Left ventricle myocardium inferior (tissue), 1 donor: ENCODE measurements around the gene MYH9. TPM values are rescaled to one million over a fixed set of nuclear protein-coding genes. Genes with fewer than 3 reads are reported as not detected.
A peak's percentile ranks its signal among the peaks of the same experiment; 100 is the strongest.

Experiments
- DNase-seq: peaks from one replicate; pipeline ENCODE4 v3.0.0-alpha.2; 2020
- H3K27ac ChIP-seq: fragments of 200-600 bp; replicated peaks from 2 replicates; pipeline ENCODE4 v1.8.0; 2021
- H3K27me3 ChIP-seq: fragments of 200-600 bp; 2 replicates; pipeline ENCODE4 v1.8.0; 2021; ENCODE audit warnings: low read depth
- H3K36me3 ChIP-seq: fragments of 200-600 bp; 2 replicates; pipeline ENCODE4 v1.8.0; 2021
- H3K4me1 ChIP-seq: fragments of 200-600 bp; 2 replicates; pipeline ENCODE4 v1.8.0; 2021
- H3K4me3 ChIP-seq: fragments of 200-600 bp; 2 replicates; pipeline ENCODE4 v1.8.0; 2021; ENCODE audit warnings: mild to moderate bottlenecking, moderate library complexity
- H3K9me3 ChIP-seq: fragments of 200-600 bp; replicated peaks from 2 replicates; pipeline ENCODE4 v1.8.0; 2021
- CTCF ChIP-seq: fragments of 200-600 bp; IDR thresholded peaks from 2 replicates; pipeline ENCODE4 v1.8.0; 2021; ENCODE audit warnings: antibody characterized with exemption, mild to moderate bottlenecking, borderline replicate concordance
- intact Hi-C: fragments of 100-400 bp; cut with micrococcal nuclease; formaldehyde crosslinking; loops from one replicate; pipeline ENCODE4 v1.11.0; 2022
- total RNA-seq: library from RNA; stranded (reverse); fragmentation: NEBNext Ultra II Directional; extraction: Animal tissue kit (Norgen Biotek cat#: 25700); gene quantifications from one replicate; pipeline ENCODE4 v1.2.1, GENCODE V29; 2021
- donor health status: DM: no; HTN: yes; CAD: no; lungs with severe emphysema.

The MYH9 gene
- total RNA-seq, 1 donor from 2014 or later, result 150 TPM

- Histone ChIP-seq H3K9me3 (no peaks in the 10 kb centered on the region), H3K36me3 (peaks cover 89% of the 10 kb centered on the region), H3K27ac (peak overlapping the region; percentile 100), H3K4me1 (peaks cover 89% of the 10 kb centered on the region), H3K27me3 (no peaks in the 10 kb centered on the region), H3K4me3 (peak overlapping the region; percentile 31)
- intact Hi-C loops, result loop anchor here (5.0 kb wide), 1 partner anchor 144 kb away; no protein-coding TSS in a partner anchor
- peak; percentile 73 for DNase-seq
- TF ChIP-seq CTCF, result peak; percentile 26
Measured at GRCh38 chr22:36323182-36323854, 64.4 kb downstream of the MYH9 start.

- DNase-seq, result no peak
- Histone ChIP-seq H3K27ac (peak overlapping the region; percentile 100), H3K4me3 (no peak overlapping the region), H3K9me3 (no peaks in the 10 kb centered on the region), H3K27me3 (no peaks in the 10 kb centered on the region), H3K36me3 (peaks cover 96% of the 10 kb centered on the region), H3K4me1 (peaks cover 81% of the 10 kb centered on the region)
- TF ChIP-seq CTCF, result no peak
- intact Hi-C loops, result loop anchor here (5.0 kb wide), 1 partner anchor 145 kb away; no protein-coding TSS in a partner anchor
Measured at GRCh38 chr22:36322602-36322915, 65.2 kb downstream of the MYH9 start.

- intact Hi-C loops, result loop anchor here (5.0 kb wide), 1 partner anchor 145 kb away; no protein-coding TSS in a partner anchor
- no peak for TF ChIP-seq CTCF
- peaks cover 97% of the 10 kb centered on the region for H3K36me3 ChIP-seq
- H3K27me3 ChIP-seq, result no peaks in the 10 kb centered on the region
- peaks cover 75% of the 10 kb centered on the region for H3K4me1 ChIP-seq
- no peak overlapping the region for H3K4me3 ChIP-seq
- peak overlapping the region; percentile 100 for H3K27ac ChIP-seq
- H3K9me3 ChIP-seq, result no peaks in the 10 kb centered on the region
- no peak for DNase-seq
Measured at GRCh38 chr22:36321797-36322601, 65.8 kb downstream of the MYH9 start.

- peaks cover 64% of the 10 kb centered on the region for H3K4me1 ChIP-seq
Measured at GRCh38 chr22:36320553-36320952, 67.2 kb downstream of the MYH9 start.

More at GRCh38 chr22:36320553-36320952, 67.2 kb downstream of the MYH9 start:
- H3K36me3 ChIP-seq, result peaks cover 97% of the 10 kb centered on the region
- H3K9me3 ChIP-seq, result no peaks in the 10 kb centered on the region
- no peak for TF ChIP-seq CTCF
- no peak for DNase-seq
- intact Hi-C loops, result loop anchor here (5.0 kb wide), 1 partner anchor 147 kb away; no protein-coding TSS in a partner anchor
- no peak overlapping the region for H3K4me3 ChIP-seq
- no peaks in the 10 kb centered on the region for H3K27me3 ChIP-seq
- H3K27ac ChIP-seq, result peak overlapping the region; percentile 100
